ENCODE data around the gene GMCL1. TPM values are rescaled to one million over a fixed set of nuclear protein-coding genes. Genes with fewer than 3 reads are reported as not detected.

Gene GMCL1
- total and polyA plus RNA-seq, 2 experiments from 2014 or later: 27.0 to 27.3 TPM

GRCh38 chr2:69780921-69781320 lies 48.5 kb upstream of the GMCL1 start:
- no peaks in the 10 kb centered on the region for H3K9me2 ChIP-seq (ENCODE audit: insufficient read depth)
- ATAC-seq: no peak
- no peaks in the 10 kb centered on the region for H4K20me1 ChIP-seq (replicated peaks; ENCODE audit: insufficient read depth)
- H3F3A ChIP-seq (replicated peaks; ENCODE audit: low read depth): no peaks in the 10 kb centered on the region
- Mint-ChIP-seq H3K27ac (peak overlapping the region; percentile 71; the same call in 1 of the 2 replicates), H3K27me3 (ENCODE audit: insufficient read depth, low read depth, poor library complexity) (peaks cover 2% of the 10 kb centered on the region), H3K4me3 (no peak overlapping the region), H3K9me3 (peaks cover 8% of the 10 kb centered on the region; the same call in 2 of the 3 replicates), H3K4me1 (peaks cover 50% of the 10 kb centered on the region), H3K36me3 (ENCODE audit: low read depth) (no peaks in the 10 kb centered on the region; the same call in 2 of the 3 replicates)
- H3K27ac ChIP-seq (ENCODE audit: low read depth): peak overlapping the region; percentile 70; the same call in 1 of the 2 replicates
- H2AFZ ChIP-seq: no peak overlapping the region
- no peak for DNase-seq (ENCODE audit: low spot score)
- no peaks in the 10 kb centered on the region for H3K27me3 ChIP-seq (ENCODE audit: insufficient read depth)
- no peak for TF ChIP-seq ETS1 (IDR thresholded peaks at IDR 0.05)
- TF ChIP-seq CTCF (conservative IDR thresholded peaks at IDR 0.05; ENCODE audit: low read depth in 2 of 2): no peak
- TF ChIP-seq EZH2 (IDR thresholded peaks at IDR 0.05; ENCODE audit: low read depth, unreplicated experiment): no peak
- no peak for TF ChIP-seq ZNF331 (CRISPR knock-in tag; IDR thresholded peaks at IDR 0.05; ENCODE audit: low read depth)
- no peak for TF ChIP-seq EZH2phosphoT487 (IDR thresholded peaks at IDR 0.05; ENCODE audit: unreplicated experiment)
- H3K4me3 ChIP-seq: no peak overlapping the region
- no peaks in the 10 kb centered on the region for H3K79me2 ChIP-seq (replicated peaks; ENCODE audit: insufficient read depth)
- H3K36me3 ChIP-seq (ENCODE audit: insufficient read depth): no peaks in the 10 kb centered on the region
- peaks cover 37% of the 10 kb centered on the region for H3K4me1 ChIP-seq (ENCODE audit: insufficient read depth)
- H3K4me2 ChIP-seq: peak overlapping the region; percentile 5; the same call in 1 of the 2 replicates

GRCh38 chr2:69781321-69782248 lies 47.9 kb upstream of the GMCL1 start:
- Mint-ChIP-seq H3K27ac (no peak overlapping the region), H3K27me3 (ENCODE audit: insufficient read depth, low read depth, poor library complexity) (peaks cover 2% of the 10 kb centered on the region), H3K4me3 (no peak overlapping the region), H3K36me3 (ENCODE audit: low read depth) (no peaks in the 10 kb centered on the region; the same call in 2 of the 3 replicates), H3K4me1 (peaks cover 44% of the 10 kb centered on the region), H3K9me3 (peaks cover 2% of the 10 kb centered on the region; the same call in 1 of the 3 replicates)
- no peaks in the 10 kb centered on the region for H3K36me3 ChIP-seq (ENCODE audit: insufficient read depth)
- no peaks in the 10 kb centered on the region for H3K9me2 ChIP-seq (ENCODE audit: insufficient read depth)
- H3F3A ChIP-seq (replicated peaks; ENCODE audit: low read depth): no peaks in the 10 kb centered on the region
- H4K20me1 ChIP-seq (replicated peaks; ENCODE audit: insufficient read depth): no peaks in the 10 kb centered on the region
- DNase-seq (ENCODE audit: low spot score) (peak; percentile 48), ATAC-seq (peak; percentile 55)
- peaks cover 32% of the 10 kb centered on the region for H3K4me1 ChIP-seq (ENCODE audit: insufficient read depth)
- H3K27ac ChIP-seq (ENCODE audit: low read depth): peak overlapping the region; percentile 70; the same call in 1 of the 2 replicates
- no peak overlapping the region for H3K4me3 ChIP-seq
- H2AFZ ChIP-seq: no peak overlapping the region
- peak overlapping the region; percentile 5 for H3K4me2 ChIP-seq
- H3K79me2 ChIP-seq (replicated peaks; ENCODE audit: insufficient read depth): no peaks in the 10 kb centered on the region
- H3K27me3 ChIP-seq (ENCODE audit: insufficient read depth): no peaks in the 10 kb centered on the region
- TF ChIP-seq STAT1 (IDR thresholded peaks at IDR 0.05; ENCODE audit: unreplicated experiment) (no peak), REST (IDR thresholded peaks at IDR 0.05; ENCODE audit: unreplicated experiment) (no peak), CREB1 (CRISPR knock-in tag; IDR thresholded peaks at IDR 0.05; ENCODE audit: low read depth) (no peak), NANOG (IDR thresholded peaks at IDR 0.05; ENCODE audit: borderline replicate concordance) (no peak), POLR2AphosphoS5 (IDR thresholded peaks at IDR 0.05; ENCODE audit: low read depth) (no peak), CTCF (conservative IDR thresholded peaks at IDR 0.05; ENCODE audit: low read depth in 2 of 2) (no peak), ZNF331 (CRISPR knock-in tag; IDR thresholded peaks at IDR 0.05; ENCODE audit: low read depth) (no peak)

Data from GM23338 (cell line).